Measurements from ENCODE around the gene EVA1B.
A peak's percentile ranks its signal among the peaks of the same experiment; 100 is the strongest.

The EVA1B gene

DNA sequence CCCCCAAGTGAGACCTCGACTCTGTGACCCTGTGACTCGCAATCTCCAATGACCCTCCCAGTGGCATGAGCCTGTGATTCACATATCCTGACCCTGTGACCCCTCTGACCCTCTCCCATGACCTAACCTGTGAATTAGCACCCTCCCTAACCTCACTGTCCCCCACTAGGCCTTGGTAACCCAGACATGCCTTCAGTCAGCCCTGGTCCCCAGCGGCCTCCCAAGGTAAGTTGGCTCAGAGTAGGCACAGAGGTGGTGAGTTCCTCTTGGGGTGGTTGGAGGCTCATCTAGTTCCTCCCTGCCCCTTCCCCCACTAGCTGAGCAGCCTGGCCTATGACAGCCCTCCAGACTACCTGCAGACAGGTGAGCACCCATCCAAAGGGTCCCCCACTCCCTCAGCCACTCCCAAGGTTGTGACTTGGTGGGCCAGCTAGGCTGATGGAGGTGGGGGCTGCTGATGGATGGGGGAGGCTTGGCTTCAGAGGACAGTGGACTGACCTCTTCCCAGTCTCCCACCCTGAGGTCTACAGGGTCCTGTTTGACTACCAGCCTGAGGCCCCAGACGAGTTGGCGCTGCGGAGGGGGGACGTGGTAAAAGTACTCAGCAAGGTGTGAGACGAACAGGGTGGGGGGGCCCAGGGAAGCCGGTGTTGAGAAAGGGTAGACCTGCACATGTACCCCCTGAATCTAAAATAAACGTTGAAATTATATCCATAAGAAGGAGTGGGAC is 15.7 kb downstream of the EVA1B start:
- ATAC-seq: no peak

DNA sequence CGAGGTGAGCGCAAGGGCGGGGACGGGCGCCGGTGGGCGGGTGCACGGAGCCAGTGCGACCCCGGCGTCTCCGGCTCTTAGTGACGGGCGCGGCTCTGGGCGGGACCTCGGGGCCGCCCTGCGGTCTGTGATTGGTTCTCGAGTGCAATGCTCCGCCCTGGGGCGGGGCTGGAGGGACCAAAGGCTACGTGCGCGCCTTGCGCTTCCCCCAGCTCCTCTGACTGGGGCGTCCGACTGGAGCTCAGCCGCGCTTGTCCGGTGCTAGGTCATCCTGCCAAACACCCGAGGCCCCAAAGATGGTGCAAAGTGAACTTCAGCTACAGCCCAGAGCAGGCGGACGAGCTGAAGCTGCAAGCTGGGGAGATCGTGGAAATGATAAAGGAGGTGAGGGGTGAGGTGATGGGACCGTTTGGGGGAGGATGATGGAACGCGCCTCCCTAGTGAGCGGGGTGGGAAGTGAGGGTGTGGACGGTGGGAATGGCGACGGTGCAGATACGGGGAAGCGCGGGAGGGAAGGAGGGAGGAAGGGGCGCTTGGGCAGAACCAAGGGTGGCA is 16.5 kb downstream of the EVA1B start:
- peak; percentile 98 to 99 for ATAC-seq

- peak; percentile 25 to 42 for ATAC-seq
These were observed 17.1 kb downstream of the EVA1B start, which contains the start of gene SH3D21 for GRCh38 chr1:36306210-36306901. TSS of gene SH3D21 (plus strand) at chr1:36306368. CDS start at chr1:36306421, 53 bp downstream.

DNA sequence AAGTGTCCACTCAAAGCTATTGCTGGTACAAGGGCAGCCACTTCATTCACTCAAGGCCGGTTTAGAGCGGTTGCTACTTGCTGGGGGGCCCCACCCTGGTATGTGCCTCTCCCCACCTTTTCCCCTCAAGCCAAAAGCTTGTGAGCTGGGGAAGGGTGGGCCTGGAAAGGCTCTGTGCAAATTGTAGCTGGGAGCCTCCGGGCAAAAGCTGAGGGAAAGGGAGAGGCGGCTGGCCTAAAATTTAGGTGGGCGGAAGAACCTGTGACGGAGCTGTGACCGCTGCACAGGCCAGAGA is 17.6 kb downstream of the EVA1B start:
- no peak for ATAC-seq

- peak in 1 of 2 donors; percentile 4 for ATAC-seq
These were observed 18.2 kb downstream of the EVA1B start for GRCh38 chr1:36304970-36305914.

GRCh38 chr1:36304521-36304920 is 18.9 kb downstream of the EVA1B start:
- ATAC-seq: no peak

GRCh38 chr1:36303650-36304360 is 19.6 kb downstream of the EVA1B start:
- no peak for ATAC-seq

- no peak for ATAC-seq
These were observed 20.2 kb downstream of the EVA1B start for GRCh38 chr1:36303244-36303643.

GRCh38 chr1:36301220-36301619 is 22.2 kb downstream of the EVA1B start:
- no peak for ATAC-seq

DNA sequence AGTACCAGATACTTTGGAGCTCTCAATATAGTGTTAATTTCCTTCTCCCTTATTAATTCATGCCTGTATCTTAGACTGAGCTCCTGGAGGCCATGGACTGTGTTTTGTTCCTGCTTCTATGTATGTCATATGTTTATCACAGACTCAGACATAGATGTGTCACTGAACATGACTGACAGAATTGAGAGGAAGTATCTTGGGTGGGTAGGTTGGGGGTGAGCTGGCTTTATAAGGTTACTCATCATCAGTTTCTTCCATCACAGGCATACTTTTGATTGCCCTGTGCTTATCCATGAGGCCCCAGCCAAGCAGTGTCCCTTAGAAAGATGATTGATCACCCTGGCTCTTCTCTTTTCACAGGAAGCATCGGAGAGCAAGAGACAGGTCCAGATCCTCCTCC is 22.9 kb downstream of the EVA1B start:
- ATAC-seq: peak; percentile 88 to 89

DNA sequence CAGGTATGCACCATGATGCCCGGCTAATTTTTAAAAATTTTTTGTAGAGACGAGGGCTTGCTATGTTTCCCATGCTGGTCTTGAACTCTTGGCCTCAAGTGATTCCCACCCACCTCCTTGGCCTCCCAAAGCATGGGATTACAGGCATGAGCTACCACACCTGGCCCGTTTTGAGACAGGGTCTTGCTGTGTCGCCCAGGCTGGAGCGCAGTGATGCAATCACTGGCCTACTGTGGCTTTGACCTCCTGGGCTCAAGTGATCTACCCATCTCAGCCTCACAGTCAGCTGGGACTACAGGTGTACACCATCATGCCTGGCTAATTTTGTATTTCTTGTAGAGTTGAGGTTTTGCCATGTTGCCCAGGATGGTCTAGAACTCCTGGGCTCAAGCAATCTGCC is 24.8 kb downstream of the EVA1B start:
- no peak for ATAC-seq

- no peak for ATAC-seq
These were observed 26.4 kb downstream of the EVA1B start for GRCh38 chr1:36297062-36297461.

DNA sequence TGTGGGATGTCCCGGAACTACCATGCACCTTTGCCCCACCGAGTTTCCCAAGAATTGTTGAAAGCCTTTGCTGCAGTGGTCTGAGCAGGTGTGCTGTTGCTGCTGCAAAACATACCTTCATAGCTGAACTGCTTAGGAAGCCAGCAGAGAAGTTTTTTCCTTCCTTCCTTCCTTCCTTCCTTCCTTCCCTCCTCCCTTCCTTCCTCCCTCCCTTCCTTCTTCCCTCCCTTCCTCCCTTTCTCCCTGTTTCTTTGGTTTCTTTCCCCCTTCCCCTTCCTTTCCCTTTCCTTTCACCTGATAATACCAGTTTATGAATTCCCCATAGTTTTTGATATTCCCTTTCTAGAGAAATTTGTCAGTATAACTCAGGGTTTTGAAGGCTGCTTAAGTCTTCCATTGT is 28.1 kb downstream of the EVA1B start:
- no peak for ATAC-seq

GRCh38 chr1:36287595-36287994 is 35.9 kb downstream of the EVA1B start:
- ATAC-seq: no peak

GRCh38 chr1:36286802-36287201 is 36.6 kb downstream of the EVA1B start:
- no peak for ATAC-seq

GRCh38 chr1:36285443-36286101 is 37.9 kb downstream of the EVA1B start:
- peak; percentile 65 to 70 for ATAC-seq

GRCh38 chr1:36284517-36284916 is 38.9 kb downstream of the EVA1B start:
- no peak for ATAC-seq

- ATAC-seq: no peak
These were observed 39.4 kb downstream of the EVA1B start for GRCh38 chr1:36284061-36284460.

DNA sequence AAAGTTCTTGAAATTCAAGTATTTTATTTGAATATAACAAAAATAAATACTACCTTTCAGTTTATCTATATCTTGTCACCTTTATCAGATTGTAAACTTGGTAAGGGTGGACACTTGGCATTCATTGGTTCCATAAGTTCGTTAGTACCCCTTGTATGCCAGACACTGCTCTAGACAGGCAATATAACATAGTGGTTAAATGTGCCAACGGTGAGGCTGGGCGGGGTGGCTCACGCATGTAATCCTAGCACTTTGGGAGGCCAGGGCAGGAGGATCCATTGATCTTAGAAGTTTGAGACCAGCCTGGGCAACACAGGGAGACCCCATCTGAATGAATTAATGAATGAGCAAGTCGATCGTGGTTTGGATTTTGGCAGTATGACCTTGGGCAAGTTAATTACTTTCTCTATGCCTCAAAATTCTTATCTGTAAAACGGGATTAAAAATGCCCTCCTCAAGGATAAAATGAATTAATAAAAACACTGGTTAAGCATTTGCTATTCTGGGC is 43.6 kb downstream of the EVA1B start:
- ATAC-seq: no peak

- no peak for ATAC-seq
These were observed 44.2 kb downstream of the EVA1B start for GRCh38 chr1:36279110-36279788.

DNA sequence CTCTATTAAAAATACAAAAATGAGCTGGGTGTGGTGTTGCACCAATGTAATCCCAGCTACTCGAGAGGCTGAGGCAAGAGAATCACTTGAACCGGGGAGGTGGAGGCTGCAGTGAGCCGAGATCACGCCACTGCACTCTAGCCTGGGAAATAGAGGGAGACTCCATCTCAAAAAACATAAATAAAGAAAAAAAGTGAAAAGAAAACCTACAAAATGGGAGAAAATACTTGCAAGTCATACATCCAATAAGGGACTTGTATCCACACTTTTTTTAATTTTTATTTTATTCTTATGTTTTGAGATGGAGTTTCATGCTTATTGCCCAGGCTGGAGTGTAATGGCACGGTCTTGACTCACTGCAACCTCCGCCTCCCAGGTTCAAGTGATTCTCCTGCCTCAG is 46.8 kb downstream of the EVA1B start:
- no peak for ATAC-seq

Data from activated CD4-positive, CD25-positive, alpha-beta regulatory T cell treated with anti-CD3 and anti-CD28 coated beads, Interleukin-2, amount 50 U/mL, for 24 hours (primary cell).